ENCODE data around the gene CDC42EP1.

GRCh38 chr22:37563153-37564081 is 3.1 kb downstream of the CDC42EP1 start:
- TF ChIP-seq FOXK2 (IDR thresholded peaks at IDR 0.05) (no peak), ELF4 (IDR thresholded peaks at IDR 0.05) (no peak), SP1 (IDR thresholded peaks at IDR 0.05) (no peak)
